Activated CD8-positive, alpha-beta memory T cell treated with anti-CD3 and anti-CD28 coated beads for 48 hours (primary cell): ENCODE measurements around the gene BCKDK.
"Not testable (repeated sequence)": the region's sequence is repeated elsewhere in the genome, so short reads cannot be mapped to it uniquely, and the experiment has no call there.

Experiments used
- DNase-seq, 3 experiments: peaks; one replicate each; pipeline ENCODE4 v3.0.0-alpha.2; 2020; ENCODE audit warnings: low read depth in 2 of 3, low spot score in 2 of 3

Gene BCKDK

GRCh38 chr16:31141071-31141469 is 32.9 kb downstream of the BCKDK start:
- not testable (repeated sequence) for DNase-seq

- no peak for DNase-seq
These were observed 33.4 kb downstream of the BCKDK start for GRCh38 chr16:31141489-31142108.

DNA sequence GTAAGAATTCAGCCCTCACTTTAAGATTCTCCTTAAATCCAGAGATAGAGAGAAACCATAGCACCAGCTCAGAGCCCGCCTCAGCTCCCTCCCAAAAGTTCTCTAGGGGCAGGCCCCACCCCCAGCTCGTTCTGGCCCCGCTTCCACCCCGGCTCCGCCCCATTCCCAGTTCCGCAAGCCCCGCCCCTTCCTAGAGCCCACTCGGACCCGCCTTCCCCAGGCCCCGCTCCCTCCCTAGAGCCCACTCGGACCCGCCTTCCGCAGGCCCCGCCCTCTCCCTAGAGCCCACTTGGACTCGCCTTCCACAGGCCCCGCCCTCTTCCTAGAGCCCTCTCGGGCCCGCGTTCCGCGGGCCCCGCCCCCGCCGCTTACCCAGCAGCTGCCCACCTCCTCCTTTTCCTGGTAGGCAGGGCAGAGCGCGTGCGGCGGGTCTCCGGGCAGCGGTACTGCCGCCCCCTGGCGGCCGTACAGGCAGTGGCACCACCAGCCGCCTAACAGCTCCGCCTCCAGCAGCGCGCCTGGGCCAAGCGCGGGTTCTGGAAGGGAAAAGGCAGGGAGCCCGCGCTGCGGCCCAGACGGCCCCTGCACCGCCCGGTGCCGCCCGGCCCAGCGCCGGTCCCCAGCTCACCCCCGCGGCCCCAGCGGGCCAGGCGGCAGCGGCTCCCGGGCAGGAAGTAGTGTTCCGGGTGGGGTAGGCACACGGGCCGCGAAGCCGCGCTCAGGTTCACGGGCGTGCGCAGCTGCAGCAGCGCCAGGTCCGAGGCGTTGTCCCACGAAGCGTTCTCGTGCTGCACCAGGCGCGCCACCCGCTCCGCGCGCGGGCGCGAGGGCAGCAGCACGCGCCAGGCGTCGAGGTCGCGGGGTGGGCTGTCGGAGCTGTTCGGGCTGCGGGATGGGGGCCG is 34.2 kb downstream of the BCKDK start:
- peak; percentile 98 to 99 (median 98) for DNase-seq

DNA sequence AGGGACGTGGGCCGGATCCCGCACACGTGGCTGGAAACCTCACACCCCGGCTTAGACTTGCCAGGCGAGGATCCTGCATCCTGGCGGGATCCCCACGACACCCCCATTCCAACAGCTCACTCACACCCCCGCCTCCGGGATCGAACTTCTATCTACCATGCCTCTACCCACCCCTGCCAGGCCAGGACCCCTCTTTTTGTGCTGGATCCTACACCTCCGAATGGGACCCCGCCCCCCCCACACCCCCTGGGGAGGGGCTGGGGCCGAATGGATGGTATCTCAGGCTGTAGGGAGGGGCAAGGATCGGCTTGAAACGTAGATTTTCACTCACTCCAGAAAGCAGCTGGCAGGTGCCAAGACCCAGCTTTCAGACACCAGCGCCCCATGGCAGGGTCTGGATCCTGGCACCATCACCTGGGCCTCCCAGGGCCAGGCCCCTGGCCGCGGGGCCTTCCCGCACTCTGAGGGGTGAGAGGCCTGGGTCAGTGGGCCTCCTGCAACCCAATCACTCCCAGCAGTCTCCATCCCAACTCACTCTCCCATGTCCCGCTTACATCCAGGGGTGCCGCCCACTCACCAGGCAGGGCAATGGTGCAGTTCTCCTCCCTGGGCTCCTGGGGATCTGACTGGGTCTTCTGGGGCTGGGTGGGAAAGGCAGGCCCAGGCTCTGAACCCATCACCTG is 35.0 kb downstream of the BCKDK start:
- peak in 1 of 3 experiments; percentile 10 for DNase-seq

GRCh38 chr16:31143694-31144148 is 35.5 kb downstream of the BCKDK start:
- DNase-seq, result no peak

GRCh38 chr16:31144418-31144817 is 36.2 kb downstream of the BCKDK start:
- not testable (repeated sequence) for DNase-seq

- no peak for DNase-seq
These were observed 37.3 kb downstream of the BCKDK start for GRCh38 chr16:31145398-31145990.

DNA sequence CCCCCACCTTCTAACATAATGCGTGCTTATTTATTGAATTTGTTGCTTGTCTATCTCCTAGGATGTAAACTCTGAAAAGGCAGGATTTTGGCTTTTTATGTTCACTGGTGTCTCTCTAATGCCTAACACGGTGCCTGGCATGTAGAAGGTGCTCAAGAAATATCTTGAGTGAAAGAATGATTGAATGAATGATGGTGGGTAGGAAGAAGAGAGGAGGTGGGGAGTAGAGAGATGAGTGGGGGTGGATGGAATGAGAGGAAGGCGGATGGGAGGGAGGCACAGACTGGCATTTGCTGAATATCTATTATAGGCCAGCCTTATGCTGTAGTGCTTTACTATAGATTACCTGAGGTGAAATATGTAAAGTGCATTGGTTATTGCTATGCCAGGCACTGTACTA is 39.4 kb downstream of the BCKDK start:
- DNase-seq, result no peak

DNA sequence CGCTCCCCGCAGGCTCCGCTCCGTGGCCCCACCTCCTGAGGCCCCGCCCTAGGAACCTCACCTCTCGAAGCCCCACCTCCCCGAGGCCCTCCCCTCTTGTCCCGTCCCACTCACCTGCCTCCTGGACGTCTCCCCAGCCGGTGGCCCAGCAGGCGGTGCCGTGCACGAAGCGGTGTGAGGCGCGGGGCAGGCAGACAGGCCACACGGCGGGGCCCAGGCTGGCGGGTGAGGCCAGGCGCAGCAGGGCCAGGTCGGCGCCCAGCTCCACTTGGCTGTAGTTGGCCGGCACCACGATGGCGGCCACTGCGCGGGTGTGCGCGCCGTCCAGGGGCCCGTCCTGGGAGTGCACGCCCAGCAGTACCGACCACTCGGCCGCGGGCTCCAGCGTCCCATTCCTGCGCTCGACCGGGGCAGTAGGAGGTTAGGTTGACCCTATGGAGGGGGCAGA is 40.1 kb downstream of the BCKDK start:
- DNase-seq, result no peak

DNA sequence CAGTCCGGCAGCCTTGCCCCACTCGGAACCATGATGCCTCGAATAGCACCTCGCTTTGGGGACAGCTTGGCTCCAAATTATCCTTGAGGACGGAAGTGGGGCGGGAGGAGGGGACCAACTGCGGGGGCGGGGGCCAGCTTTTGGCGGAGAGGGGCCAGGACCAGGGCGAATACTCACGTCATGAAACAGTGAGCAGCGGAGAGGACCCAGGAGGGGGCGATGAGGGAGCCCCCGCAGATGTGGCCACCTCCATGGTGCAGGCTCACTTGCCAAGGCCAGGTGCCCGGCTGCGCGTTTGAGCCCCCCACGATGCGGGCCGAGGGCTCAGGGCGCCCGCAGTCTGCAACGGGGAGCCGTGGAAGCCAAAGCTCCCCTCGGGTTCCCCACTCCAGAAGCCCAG is 40.7 kb downstream of the BCKDK start:
- DNase-seq, result no peak

DNA sequence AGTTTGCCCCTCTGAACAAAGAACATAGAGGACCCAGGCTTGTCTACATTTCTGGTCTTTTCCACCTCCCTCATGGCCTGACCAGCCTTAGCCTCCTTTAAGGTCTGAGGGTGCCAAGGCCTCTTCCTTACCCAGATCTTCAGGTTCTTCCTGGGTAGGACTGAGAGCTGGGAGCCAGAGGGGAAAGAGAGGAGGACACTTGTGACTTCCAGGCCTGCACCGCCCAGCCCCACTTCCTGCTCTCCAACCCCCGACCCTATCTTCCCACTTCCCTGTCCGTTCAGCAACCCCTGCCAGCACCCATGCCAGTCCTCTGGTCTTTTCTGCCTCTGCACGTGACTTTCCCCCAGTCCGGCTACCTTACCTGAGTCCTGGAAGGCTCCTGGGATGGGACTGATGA is 41.1 kb downstream of the BCKDK start:
- DNase-seq, result no peak

DNA sequence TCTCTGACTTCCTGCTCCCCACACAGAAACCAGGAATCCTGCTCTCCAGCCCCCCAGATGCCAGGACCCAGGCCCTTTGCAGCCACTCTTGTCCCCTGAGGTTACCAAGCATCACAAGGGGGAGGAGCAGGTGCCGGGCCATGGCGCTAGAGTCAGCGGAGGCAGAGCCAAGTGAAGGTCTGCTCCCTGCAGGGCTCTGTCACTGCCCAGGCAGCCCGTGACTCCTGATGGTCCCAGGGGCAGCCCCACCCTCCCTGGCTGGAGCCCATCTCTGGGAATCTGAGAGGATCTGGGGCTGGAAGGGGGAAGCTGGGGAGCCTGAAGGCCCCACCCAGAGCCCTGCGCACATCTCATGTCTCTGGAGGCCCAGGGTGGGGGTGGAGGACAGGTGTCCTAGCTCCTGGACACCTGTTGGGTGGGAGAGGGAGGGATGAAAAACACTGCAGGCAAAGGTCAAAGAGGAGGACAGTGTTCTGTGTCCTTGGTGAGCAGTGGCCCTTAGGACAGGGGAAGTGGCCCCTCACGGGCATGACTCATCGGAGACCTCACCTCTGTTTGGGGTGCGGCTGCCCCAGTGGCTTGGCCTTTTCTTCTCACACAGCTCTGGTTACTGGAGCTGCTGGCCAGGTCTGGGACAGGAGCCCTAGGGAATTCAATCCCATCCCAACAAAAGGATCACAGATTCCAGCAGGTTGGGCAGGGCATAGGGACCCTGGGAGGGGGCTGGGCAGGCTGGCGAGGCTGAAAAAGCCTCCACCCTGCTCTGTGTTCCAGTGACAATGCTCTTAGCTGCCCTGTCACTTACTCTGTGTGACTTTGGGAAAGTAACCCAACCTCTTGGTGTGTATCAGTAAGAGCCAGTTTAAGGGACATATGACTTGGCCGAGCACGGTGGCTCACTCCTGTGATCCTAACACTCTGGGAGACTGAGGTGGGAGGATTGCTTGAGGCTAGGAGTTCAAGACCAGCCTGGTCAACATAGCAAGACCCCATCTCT is 42.0 kb downstream of the BCKDK start, which contains the start of gene PRSS36:
Gene PRSS36 (minus strand): TSS at position 173 of the 997 bp plus-strand sequence. CDS start 31 bp downstream, at position 142.
- no peak for DNase-seq

DNA sequence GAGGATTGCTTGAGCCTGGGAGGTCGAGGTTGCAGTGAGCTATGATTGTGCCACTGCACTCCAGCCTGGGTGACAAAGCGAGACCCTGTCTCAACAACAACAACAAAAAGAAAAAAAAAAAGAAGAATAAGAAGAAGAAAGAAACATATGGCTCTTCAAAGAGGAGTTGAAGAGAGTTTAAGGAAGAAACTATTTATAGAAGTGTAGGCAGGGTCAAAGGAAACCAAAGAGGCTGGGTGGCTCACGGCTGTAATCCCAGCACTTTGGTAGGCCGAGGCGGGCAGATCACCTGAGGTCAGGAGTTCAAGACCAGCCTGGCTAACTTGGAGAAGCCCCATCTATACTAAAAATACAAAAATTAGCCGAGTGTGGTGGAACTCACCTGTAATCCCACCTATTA is 42.8 kb downstream of the BCKDK start:
- not testable (repeated sequence) for DNase-seq

DNA sequence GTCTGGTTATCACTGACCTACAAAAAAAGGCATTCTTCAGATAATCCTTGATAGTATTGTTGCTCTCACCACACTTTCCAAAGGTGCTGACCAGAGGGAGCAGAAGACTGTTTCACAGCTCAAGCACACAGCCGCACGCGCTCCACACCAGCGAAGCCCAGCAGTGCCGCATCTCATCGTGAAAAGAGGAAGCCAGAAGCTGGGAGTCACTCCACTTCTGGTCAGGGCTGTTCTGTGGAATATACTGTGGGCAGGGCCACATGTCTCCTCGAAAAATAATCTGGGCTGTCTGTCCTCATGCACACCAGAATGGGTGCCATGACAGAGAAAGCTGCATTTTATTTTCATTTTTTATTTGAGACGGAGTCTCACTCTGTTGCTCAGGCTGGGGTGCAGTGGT is 49.0 kb downstream of the BCKDK start:
- no peak for DNase-seq
